GM15510 (cell line): Measurements from ENCODE around the gene KIRREL3.

Experiments used
- POLR2A ChIP-seq: IDR thresholded peaks from 3 replicates; pipeline ENCODE4 v1.6.1; 2011; ENCODE audit warnings: borderline replicate concordance; ENCODE audit not compliant: insufficient read length; ENCODE audit errors: extremely low read depth

Gene KIRREL3

DNA sequence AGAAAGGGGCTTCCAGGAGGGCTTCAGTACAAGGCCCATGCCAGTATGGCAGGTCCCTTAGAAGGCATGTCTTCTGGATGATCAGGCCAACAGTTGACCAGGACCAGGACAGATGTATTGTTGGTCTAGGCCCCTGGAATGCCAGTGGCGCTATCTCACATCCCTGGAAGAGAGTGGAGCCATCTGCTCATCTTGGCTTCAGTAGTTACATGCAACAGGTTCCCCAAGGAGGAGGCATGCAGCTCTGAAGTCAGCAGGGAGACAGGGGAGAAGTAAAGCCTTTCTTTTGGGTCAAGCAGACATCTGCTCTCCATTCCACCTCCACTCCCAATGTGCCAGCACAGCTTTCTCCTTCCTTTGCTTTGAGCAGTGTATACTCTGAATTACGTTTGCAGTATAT is 244.1 kb downstream of the KIRREL3 start:
- no peak for TF ChIP-seq POLR2A

DNA sequence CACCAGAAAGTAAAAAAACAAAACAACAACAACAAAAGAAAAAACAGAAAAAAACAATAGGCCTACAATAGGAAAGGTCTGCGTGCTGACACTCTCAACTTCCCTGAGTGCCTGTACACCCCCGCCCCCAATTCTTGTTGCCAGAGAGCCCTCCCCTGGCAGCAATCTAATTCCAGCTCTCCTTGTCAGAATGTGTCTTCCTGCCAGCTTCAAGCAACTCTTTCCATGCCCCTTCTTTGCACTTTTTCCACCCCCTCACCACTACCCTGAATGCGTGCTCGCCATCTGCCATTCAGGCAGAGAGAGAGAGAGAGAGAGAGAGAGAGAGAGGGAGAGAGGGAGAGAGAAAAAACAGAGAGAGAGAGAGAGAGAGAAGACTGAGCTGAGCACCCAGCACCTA is 245.0 kb downstream of the KIRREL3 start:
- no peak for TF ChIP-seq POLR2A

DNA sequence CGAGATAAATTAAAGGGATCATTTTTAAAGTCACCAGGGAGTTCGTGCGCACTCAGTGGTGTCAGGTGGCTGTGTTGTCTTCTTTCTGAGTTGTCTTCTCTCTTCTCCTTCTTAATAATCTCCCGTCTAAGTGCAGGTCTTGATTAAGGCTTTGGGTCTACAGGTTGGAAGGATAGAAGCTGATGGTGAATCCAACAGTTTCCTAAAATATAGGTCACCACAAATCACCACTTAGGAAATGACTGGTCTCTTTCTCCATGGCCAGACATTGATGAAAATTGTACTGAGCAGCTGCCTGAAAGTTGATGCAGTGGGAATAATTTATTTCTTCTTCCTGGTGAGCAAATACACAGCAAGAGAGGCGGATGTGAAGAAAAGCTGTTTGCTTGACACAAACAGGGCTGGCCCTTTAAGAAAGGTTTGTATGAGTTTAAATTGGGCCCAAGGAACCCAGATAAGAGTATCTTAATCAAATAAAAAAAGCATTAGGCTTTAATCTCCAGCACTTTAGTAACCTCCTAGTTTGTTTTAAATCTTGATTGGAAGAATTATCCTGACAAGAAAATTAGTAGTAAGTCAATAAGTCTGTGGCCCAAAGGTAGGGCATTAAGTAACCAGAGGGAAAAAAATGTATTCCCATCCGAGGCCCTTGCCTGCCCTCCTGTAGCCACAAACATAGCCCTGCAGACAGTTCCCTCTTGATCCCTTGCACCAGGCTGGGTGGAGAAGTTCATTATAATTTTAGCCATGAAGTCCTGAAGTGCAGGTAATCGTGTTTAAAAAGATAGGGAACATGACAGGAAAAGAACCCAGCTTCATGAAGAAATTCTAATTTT is 245.8 kb downstream of the KIRREL3 start:
- TF ChIP-seq POLR2A = no peak

DNA sequence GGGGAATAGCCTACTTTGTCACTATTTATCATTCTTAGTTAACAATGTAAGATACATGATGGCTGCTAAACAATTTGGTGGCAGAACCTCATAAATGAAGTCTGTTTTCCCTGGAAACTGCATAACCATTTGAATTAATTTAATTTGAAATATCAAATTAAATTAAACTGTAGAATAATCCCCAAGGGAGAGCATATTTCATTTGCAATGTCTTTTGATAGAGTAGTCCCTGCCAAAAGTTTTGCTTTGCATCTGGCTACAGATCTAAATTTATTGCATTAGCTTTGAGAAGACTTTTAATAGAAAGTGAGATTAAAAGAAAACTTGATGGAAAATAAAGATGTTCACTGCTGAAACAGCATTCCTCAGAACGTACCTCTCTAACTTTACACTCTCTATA is 246.6 kb downstream of the KIRREL3 start:
- no peak for TF ChIP-seq POLR2A

DNA sequence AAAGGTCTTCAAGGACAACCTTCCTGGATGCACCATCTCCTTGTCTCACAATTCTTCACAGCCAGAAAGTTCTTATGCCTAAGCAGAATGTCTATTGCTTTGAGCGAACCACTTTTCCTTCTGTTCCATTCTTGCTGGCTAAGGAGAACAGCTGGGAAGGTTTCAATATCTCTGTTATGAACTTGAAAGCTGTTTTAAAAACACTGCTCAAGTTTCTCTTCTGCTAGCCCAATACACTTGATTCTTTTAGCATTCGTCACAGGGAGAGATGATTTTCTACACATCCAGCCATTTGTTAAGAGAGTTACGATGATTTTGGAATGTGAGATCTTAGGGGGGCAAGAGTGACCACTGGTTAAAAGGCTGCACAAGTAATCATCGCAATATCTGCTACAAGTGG is 249.3 kb downstream of the KIRREL3 start:
- TF ChIP-seq POLR2A = no peak

DNA sequence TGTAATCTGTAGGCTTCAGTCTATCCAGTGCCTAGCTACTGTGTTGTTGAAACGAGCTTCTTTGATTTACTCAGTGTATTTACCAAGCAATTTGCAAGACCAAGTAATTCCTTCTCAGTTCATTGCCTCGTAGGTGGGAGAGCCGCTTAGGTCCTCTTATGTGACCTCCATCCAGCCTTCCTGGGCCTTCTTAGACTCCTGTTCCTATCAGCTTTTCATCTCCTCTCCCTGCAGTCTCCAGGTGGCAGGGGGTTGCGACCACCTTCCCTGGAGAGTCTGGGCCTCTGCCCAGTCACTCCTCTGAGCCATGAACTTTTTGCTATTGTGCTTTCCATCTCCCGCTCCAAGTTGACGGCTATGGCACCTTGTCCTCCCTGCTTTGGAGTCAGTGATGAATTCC is 251.8 kb downstream of the KIRREL3 start:
- no peak for TF ChIP-seq POLR2A

DNA sequence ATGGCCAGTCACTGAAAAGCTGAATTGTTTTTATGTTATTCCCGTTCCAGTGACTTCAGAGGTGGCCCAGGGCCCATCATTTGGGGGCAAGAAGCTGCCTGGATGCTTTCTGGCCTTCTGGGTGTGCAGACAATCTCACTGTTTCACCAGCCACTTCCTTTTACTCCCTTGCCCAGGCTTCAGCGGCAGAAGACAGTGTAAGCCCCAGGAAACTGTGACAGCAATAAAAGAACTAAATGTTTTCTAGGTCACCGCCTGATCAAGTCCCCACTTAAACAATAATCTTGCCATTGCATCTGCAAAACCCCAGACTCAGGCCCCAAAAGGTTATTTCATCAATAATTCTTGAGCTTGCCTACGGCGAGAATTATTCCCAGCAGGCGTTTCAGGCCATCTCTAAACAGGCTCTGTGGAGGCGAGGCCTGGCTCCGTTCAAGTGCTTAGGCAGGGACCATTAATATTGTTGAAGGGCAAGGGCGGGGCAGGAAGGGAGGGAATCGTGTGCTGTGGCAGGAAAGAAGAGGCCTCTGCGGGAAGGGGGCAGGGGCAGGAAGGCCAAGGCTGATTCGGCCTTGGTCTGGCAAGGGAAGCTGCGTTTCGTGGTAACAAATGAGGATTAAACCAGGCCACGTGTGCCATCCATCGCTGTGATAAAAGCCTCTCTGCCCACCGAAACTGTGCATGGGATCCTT is 252.3 kb downstream of the KIRREL3 start:
- TF ChIP-seq POLR2A = no peak

DNA sequence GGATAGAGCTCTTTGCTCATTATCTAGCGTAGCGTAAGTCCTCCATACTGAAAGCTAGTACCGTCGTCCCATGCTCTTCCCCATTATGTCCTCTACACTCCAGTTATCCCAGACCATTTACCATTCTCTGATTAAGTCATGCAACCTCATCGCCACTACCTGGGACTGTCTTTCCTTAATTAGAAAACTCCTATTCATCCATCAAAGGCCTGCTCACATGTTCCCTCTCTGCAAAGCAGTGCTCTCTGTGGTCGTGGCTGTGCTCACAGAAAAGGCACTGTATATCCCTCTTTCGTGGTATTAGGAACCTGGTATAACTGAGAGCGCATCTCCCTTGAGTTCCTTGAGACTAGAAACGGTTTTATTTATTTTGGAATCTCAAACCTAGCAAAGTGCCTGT is 253.3 kb downstream of the KIRREL3 start:
- TF ChIP-seq POLR2A = no peak

DNA sequence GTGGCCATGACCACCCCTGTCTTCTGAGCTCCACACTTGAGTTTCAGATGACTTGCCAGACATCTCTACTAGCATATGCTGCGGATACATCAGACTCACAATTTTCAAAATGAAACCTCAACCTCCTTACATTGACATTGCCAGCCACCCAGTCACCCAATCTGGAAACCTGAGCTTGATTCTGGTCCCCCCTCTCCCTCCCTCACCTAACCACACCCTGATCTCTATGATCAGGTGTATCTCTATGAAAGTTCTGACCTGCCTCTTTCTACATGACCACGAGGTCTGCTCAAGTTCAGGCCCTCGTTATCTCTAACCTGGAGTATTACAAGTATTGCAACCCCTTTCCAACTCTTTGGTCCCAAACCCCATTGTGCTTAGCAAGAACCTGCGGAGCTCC is 254.1 kb downstream of the KIRREL3 start:
- TF ChIP-seq POLR2A = no peak

DNA sequence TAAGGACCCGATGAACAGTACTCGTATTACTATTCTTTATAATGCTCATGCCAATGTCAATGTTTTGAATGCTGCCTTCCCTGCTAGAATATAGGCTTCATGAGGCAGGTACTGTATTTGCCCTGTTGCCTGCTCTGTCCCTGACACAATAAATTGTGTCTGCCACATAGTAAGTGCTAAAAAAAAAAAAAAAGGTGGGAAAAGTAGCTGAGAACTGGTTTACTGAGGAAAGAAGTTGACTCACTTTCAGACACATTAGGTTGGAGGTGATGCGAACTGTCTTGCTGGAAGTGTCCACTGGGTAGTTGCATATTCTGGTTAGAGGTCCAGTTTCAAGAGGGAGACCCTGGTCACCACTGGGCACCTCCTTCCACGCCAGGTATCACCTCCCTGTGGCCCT is 255.9 kb downstream of the KIRREL3 start:
- TF ChIP-seq POLR2A = no peak

DNA sequence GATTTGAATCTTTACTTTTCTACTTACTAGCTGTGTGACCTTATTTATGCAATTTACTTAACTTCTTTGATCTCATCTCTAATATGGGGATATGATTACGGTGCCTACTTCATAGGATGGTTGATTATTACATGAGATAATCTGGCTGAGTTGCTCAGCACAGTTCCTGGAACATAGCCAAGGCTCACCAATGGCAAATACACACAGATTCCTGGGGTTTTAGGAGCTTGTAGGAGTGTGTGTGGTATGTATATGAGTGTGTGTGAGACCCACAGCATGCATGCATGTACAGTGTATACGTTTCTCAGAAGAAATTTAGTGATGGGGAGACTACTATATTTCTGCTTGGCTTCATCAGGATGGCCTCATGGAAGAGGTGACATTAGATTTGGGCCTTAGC is 256.9 kb downstream of the KIRREL3 start:
- TF ChIP-seq POLR2A = no peak

DNA sequence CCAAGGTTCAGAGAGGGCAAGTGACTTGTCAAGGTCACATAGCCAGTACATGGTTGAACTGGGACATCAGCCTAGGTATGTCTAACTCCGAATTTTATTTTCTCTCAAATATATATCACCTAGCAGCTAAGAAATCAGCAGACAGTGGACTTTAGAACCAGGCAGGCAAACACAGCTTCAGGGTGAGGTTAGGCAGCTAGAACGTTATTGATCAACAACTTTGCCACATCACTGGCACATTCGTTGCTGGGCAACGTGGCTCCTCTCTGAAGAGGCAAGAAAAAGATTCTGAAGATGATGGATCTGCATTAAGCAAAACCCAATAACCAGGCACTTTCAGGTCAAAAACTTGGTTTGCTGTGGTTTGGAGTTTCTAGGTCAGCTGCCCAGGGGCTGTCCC is 258.0 kb downstream of the KIRREL3 start:
- no peak for TF ChIP-seq POLR2A

DNA sequence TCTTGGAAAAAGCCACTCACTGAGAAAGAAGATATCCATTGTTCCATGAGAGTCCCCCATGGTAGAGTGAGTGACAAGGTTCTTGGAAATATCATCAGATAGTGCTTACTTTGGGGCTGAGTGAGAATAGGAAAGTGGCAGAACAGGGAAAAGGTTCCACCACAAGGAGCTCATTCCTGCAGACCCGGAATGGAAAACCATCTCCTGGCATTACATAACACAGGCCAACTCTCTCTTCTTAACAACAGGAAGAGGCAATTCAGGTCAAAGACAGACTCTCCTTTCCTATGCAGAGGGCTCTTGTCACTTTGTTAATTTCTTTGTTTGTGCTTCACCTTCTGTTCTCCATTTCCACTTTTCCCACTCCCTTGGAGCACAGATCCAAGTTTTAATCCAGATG is 259.7 kb downstream of the KIRREL3 start:
- no peak for TF ChIP-seq POLR2A

DNA sequence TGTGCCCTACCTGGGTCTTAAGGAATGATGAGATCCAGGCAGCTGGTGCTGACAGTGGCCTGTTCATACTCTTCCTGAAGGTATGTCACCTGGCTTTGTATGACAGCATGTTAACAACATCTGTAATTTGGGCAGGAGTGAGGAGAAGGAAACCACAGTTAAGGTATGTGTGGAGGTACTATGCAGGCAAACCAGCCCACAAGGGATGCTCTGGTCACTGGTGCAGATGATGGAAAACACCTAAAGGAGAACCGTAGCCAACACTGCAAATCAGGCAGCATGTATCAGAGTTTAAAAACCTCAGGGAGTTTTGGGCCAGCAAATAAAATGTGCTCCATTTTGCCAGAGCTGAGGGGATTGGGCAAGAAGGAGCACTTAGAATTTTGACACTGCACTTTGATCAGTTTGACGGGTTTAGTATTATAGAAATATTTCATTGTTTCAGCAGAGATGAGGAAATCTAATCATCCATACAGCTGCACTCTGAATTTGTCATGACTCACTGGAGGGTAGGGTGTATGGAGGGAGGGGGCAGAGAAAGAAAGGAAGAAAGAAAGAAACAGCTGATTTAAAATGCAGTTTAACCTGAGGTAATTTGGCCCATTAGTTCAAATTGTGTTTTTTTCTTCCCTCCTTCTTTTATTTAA is 260.9 kb downstream of the KIRREL3 start:
- no peak for TF ChIP-seq POLR2A

DNA sequence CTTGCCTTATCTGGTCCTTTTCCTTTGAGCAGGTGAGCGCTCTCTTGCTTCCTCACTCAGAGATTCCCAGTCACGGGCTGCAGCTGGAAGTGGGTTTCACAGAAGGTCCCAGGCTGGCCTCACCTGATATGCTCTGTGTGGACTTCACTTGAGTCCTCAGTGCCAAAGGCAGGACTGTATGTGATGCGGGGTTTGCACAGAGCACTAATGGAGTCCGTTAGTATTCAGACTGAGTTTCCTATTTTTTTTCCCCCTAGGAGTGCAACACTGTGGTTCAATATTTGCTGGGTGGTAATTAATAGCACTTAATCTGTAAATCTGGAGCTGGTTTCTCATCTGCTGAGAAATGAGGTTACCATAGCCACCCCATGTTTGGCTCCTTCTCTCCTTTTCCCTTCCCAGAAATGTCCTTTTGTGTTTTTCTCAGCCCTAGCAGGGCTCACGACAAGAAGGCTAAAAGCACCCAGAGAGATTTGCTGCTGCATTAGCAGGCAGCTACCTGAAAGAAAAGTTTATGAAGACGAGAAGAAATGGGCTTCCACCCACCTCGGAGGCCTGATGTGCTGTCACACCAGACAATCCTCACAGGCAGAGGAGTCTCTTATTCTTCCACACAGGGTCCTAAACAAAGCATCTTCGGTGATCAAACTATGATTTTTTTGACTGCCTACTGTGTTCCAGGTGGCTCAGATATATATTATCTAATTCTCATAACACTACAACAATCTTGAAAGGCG is 262.1 kb downstream of the KIRREL3 start:
- no peak for TF ChIP-seq POLR2A

DNA sequence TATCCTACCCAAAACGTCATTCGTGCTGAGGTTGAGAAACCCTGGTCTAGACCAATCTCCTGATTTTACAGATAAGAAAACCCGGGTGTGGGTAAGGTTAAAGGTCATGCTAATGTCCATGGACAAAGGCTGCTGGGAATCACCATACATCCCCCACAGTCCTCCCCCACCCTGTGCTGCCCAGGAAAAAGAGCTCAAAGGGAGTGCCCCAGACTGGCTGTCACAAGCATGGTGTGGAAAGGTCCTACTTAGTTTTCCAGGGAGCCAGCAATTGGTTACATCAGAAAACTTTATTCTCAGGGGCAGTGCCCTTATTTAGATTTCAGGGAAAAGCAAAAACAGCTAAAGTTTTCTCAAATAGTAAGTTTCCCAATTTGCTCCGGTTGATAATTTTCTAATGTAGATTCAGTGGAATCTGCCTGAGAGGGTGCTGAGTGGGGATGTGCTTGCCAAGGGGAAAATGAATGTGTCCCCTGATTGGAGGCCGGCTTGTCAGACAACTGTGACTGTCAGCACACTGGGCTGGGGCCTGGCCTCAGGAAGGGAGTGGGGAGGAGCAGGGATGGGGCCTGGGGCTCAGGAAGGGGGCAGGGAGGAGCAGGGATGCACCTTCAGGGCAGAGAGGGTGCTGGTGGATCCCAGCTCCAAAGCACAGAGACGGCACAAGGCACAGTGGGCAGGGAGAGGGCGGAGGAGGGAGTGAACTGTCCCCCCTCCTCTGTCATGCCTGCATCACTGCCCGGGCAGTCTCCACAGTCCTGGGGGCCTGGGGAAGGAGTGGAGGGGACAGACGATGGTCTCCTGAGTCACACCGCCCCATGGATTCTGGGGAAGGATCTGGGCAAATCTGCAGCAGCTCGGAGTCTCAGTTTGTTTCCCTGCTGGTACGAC is 263.6 kb downstream of the KIRREL3 start:
- no peak for TF ChIP-seq POLR2A
